Measurements from ENCODE around the gene FBXO15.

Gene FBXO15

GRCh38 chr18:74069178-74070050 lies 78.2 kb downstream of the FBXO15 start:
- TF ChIP-seq CTCF (IDR thresholded peaks at IDR 0.05; ENCODE audit: control insufficient read depth, insufficient read depth, low read depth, low read length, missing control alignments): no peak
- DNase-seq (ENCODE audit: low read depth): no peak
- H3K4me3 ChIP-seq (ENCODE audit: control insufficient read depth, low read depth, low read length): no peak overlapping the region

- no peak for DNase-seq (ENCODE audit: low read depth)
- no peak overlapping the region for H3K4me3 ChIP-seq (ENCODE audit: control insufficient read depth, low read depth, low read length)
- TF ChIP-seq CTCF (IDR thresholded peaks at IDR 0.05; ENCODE audit: control insufficient read depth, insufficient read depth, low read depth, low read length, missing control alignments): no peak
Measured at GRCh38 chr18:74068296-74068695, 79.3 kb downstream of the FBXO15 start.

- DNase-seq (ENCODE audit: low read depth): no peak
- no peak overlapping the region for H3K4me3 ChIP-seq (ENCODE audit: control insufficient read depth, low read depth, low read length)
- no peak for TF ChIP-seq CTCF (IDR thresholded peaks at IDR 0.05; ENCODE audit: control insufficient read depth, insufficient read depth, low read depth, low read length, missing control alignments)
Measured at GRCh38 chr18:74066018-74066417, 81.6 kb downstream of the FBXO15 start.

- H3K4me3 ChIP-seq (ENCODE audit: control insufficient read depth, low read depth, low read length): no peak overlapping the region
Measured at GRCh38 chr18:74065366-74065765, 82.3 kb downstream of the FBXO15 start.

DNA sequence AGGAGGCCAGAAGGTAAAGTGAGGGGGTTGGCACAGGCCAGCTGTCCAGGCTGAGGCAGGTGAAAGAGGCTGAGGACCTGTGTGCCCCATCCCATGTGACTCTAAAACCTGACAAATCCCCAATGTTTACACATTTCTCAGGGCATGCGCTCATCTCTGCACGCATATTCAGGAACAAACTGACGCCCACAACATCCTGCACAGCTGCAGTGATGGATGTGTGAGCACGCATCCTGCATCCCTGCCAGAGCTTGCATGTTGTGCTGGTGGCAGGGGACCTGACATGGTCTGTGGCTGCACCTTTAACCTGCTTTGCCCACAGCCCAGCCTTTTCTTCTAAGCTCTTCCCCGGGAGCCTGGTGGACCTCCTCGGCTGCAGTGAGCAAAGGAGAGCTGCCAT lies 83.1 kb downstream of the FBXO15 start:
- H3K4me3 ChIP-seq (ENCODE audit: control insufficient read depth, low read depth, low read length): no peak overlapping the region
- DNase-seq (ENCODE audit: low read depth): no peak
- no peak for TF ChIP-seq CTCF (IDR thresholded peaks at IDR 0.05; ENCODE audit: control insufficient read depth, insufficient read depth, low read depth, low read length, missing control alignments)

More at GRCh38 chr18:74065366-74065765, 82.3 kb downstream of the FBXO15 start:
- DNase-seq (ENCODE audit: low read depth): no peak
- no peak for TF ChIP-seq CTCF (IDR thresholded peaks at IDR 0.05; ENCODE audit: control insufficient read depth, insufficient read depth, low read depth, low read length, missing control alignments)

- H3K4me3 ChIP-seq (ENCODE audit: control insufficient read depth, low read depth, low read length): no peak overlapping the region
- no peak for TF ChIP-seq CTCF (IDR thresholded peaks at IDR 0.05; ENCODE audit: control insufficient read depth, insufficient read depth, low read depth, low read length, missing control alignments)
- DNase-seq (ENCODE audit: low read depth): no peak
Measured at GRCh38 chr18:74063557-74063956, 84.1 kb downstream of the FBXO15 start.

Data from AG09309 (cell line).